NCI-H1417 (cell line): ENCODE data around the gene ING2.
"Not testable (repeated sequence)": the region's sequence is repeated elsewhere in the genome, so short reads cannot be mapped to it uniquely, and the experiment has no call there.

Experiments
- DNase-seq, 3 experiments: peaks; one replicate each; lab custom pipeline; 2025; lab: John Stamatoyannopoulos, UW

Gene ING2

GRCh38 chr4:183548306-183548705 is 43.4 kb downstream of the ING2 start:
- no peak for DNase-seq

- DNase-seq: no peak
These were observed 45.7 kb downstream of the ING2 start for GRCh38 chr4:183550345-183551093.

GRCh38 chr4:183552274-183553146 is 47.7 kb downstream of the ING2 start:
- DNase-seq: no peak

- DNase-seq: not testable (repeated sequence)
These were observed 48.3 kb downstream of the ING2 start for GRCh38 chr4:183553147-183553478.

GRCh38 chr4:183553601-183554345 is 48.9 kb downstream of the ING2 start:
- DNase-seq: no peak

- no peak for DNase-seq
These were observed 49.5 kb downstream of the ING2 start for GRCh38 chr4:183554346-183554686.

GRCh38 chr4:183554878-183555585 is 50.2 kb downstream of the ING2 start:
- DNase-seq: no peak

GRCh38 chr4:183556947-183557346 is 52.1 kb downstream of the ING2 start:
- DNase-seq: no peak

GRCh38 chr4:183557611-183558010 is 52.8 kb downstream of the ING2 start:
- DNase-seq: no peak

- no peak for DNase-seq
These were observed 54.0 kb downstream of the ING2 start for GRCh38 chr4:183558873-183559272.

- peak in 1 of 3 experiments; percentile 6 for DNase-seq
These were observed 57.0 kb downstream of the ING2 start for GRCh38 chr4:183561905-183562304.
